K562 (cell line): Measurements from ENCODE around the gene UCKL1. TPM values are rescaled to one million over a fixed set of nuclear protein-coding genes. Genes with fewer than 3 reads are reported as not detected.

Source experiments
- FOXA1 ChIP-seq: fragments of 450-650 bp; IDR thresholded peaks from 2 replicates; pipeline ENCODE4 v1.6.1; 2016; ENCODE audit warnings: mild to moderate bottlenecking, borderline replicate concordance
- KAT8 ChIP-seq: fragments of 450-650 bp; IDR thresholded peaks from 2 replicates; pipeline ENCODE4 v1.6.1; 2016; ENCODE audit warnings: low read depth, mild to moderate bottlenecking
- KDM4B ChIP-seq, 2 experiments: fragments of 450-650 bp in 1 of 2; sonication (generic) in 1 of 2; IDR thresholded peaks; 2 replicates each; pipeline ENCODE4 v1.6.1; 2016 to 2017; ENCODE audit warnings: borderline replicate concordance in 2 of 2, antibody characterized with exemption in 1 of 2, low read depth in 1 of 2, mild to moderate bottlenecking in 1 of 2
- MGA ChIP-seq: fragments of 450-650 bp; IDR thresholded peaks from 2 replicates; pipeline ENCODE4 v1.6.1; 2016; ENCODE audit warnings: mild to moderate bottlenecking, moderate library complexity
- PHTF2 ChIP-seq: fragments of 250-450 bp; sonication (Bioruptor Pico); IDR thresholded peaks from 2 replicates; pipeline ENCODE4 v1.5.0; 2021; ENCODE audit warnings: mild to moderate bottlenecking
- SOX6 ChIP-seq: fragments of 450-650 bp; IDR thresholded peaks from 2 replicates; pipeline ENCODE4 v1.6.1; 2014; ENCODE audit warnings: mild to moderate bottlenecking
- ZBTB2 ChIP-seq: fragments of 450-650 bp; IDR thresholded peaks from 2 replicates; pipeline ENCODE4 v1.6.1; 2016; ENCODE audit warnings: antibody characterized with exemption
- ZNF121 ChIP-seq: sonication (generic); formaldehyde crosslinking; conservative IDR thresholded peaks from 2 replicates; pipeline ENCODE4 v1.8.0; 2022; ENCODE audit warnings: missing genetic modification reagents
- ZNF274 ChIP-seq: IDR thresholded peaks from 2 replicates; pipeline ENCODE4 v1.6.1; 2011; ENCODE audit warnings: low read depth, mild to moderate bottlenecking, low read length, moderate library complexity, borderline replicate concordance
- ZNF764 ChIP-seq: fragments of 250-450 bp; sonication (Bioruptor Pico); IDR thresholded peaks from 2 replicates; pipeline ENCODE4 v1.4.0; 2020; ENCODE audit warnings: low read depth, mild to moderate bottlenecking, moderate library complexity
- polyA plus RNA-seq, 8 experiments: library from polyadenylated mRNA; depleted of rRNA in 4 of 8; stranded (reverse) in 5 of 8; unstranded in 3 of 8; fragments of >200 nt; fragmentation: Nextera tagmentation in 2 of 8; fragmentation: Illumina TruSeq in 1 of 8; extraction: Ambion mirVana in 2 of 8; extraction: Trizol in 1 of 8; gene quantifications; 2 replicates each; pipeline versions ENCODE4 v1.2.1 to v1.2.3, GENCODE V29; 2011 to 2014; ENCODE audit warnings: inconsistent platforms in 1 of 8, missing spikeins in 1 of 8
- total RNA-seq, 7 experiments: library from RNA; depleted of rRNA in 6 of 7; stranded (reverse); fragments of >200 nt in 6 of 7; fragmentation: Illumina TruSeq in 2 of 7; extraction: Trizol in 2 of 7; gene quantifications; 2 replicates each; pipeline versions ENCODE4 v1.2.1 to v1.2.3, GENCODE V29; 2011 to 2021; ENCODE audit warnings: low replicate concordance in 1 of 7

Gene UCKL1
- total and polyA plus RNA-seq, 9 of the 15 experiments (the other 6 are each of a cell fraction or from before 2014, with no cell fraction given): 3.1 to 52.8 (median 24.2) TPM

- TF ChIP-seq SOX6 (peak; percentile 36; the same call in 1 of the 2 replicates), ZNF274 (no peak), KDM4B (IDR thresholded peaks at IDR 0.05; ENCODE audit: borderline replicate concordance in 2 of 2, low read depth in 1 of 2) (no peak), KAT8 (no peak), ZBTB2 (no peak), FOXA1 (no peak), ZNF121 (CRISPR knock-in tag) (no peak), ZNF764 (no peak), PHTF2 (CRISPR knock-in tag) (no peak), MGA (no peak)
Observed at GRCh38 chr20:63973636-63974401, 17.6 kb upstream of the UCKL1 start (continued).
